ENCODE results near the gene GJC2. TPM values are rescaled to one million over a fixed set of nuclear protein-coding genes. Genes with fewer than 3 reads are reported as not detected.

The GJC2 gene
- total RNA-seq, 1 donor from 2014 or later = 5.4 TPM

- no peak for TF ChIP-seq CTCF (IDR thresholded peaks at IDR 0.05)
- no peaks in the 10 kb centered on the region for H3K27me3 ChIP-seq
- H3K4me3 ChIP-seq = no peak overlapping the region
- H3K27ac ChIP-seq = no peak overlapping the region
- peak in 1 of 2 donors; percentile 60 for DNase-seq (ENCODE audit: low spot score in 2 of 2)
- intact Hi-C loops (cut with DNase I) = no loop called here
- H3K36me3 ChIP-seq = no peaks in the 10 kb centered on the region
- no peaks in the 10 kb centered on the region for H3K9me3 ChIP-seq
- no peaks in the 10 kb centered on the region for H3K4me1 ChIP-seq
Measured at GRCh38 chr1:228207381-228207810, 57.7 kb downstream of the GJC2 start.

GRCh38 chr1:228207851-228208821 lies 58.4 kb downstream of the GJC2 start, which contains the start of gene OBSCN:
OBSCN (plus strand) TSS chr1:228208044; CDS start chr1:228211784, 3,740 bp downstream.
- H3K4me3 ChIP-seq = no peak within 1 kb of the TSS
- TF ChIP-seq CTCF (IDR thresholded peaks at IDR 0.05) = no peak
- intact Hi-C loops (cut with DNase I) = no loop called here
- no peaks in the 10 kb centered on the region for H3K36me3 ChIP-seq
- H3K4me1 ChIP-seq = peaks cover 7% of the 10 kb centered on the region in 2 donors
- no peaks in the 10 kb centered on the region for H3K27me3 ChIP-seq
- DNase-seq (ENCODE audit: low spot score in 2 of 2) = peak in 1 of 2 donors; percentile 11
- no peaks in the 10 kb centered on the region for H3K9me3 ChIP-seq
- no peak within 1 kb of the TSS for H3K27ac ChIP-seq

- Histone ChIP-seq H3K27me3 (no peaks in the 10 kb centered on the region), H3K27ac (no peak overlapping the region), H3K4me1 (peaks cover 8 to 13% of the 10 kb centered on the region in 2 donors), H3K9me3 (no peaks in the 10 kb centered on the region), H3K4me3 (no peak overlapping the region), H3K36me3 (no peaks in the 10 kb centered on the region)
- TF ChIP-seq CTCF (IDR thresholded peaks at IDR 0.05) = no peak
- intact Hi-C loops (cut with DNase I) = no loop called here
- DNase-seq (ENCODE audit: low spot score in 2 of 2) = no peak
Measured at GRCh38 chr1:228208831-228209551, 59.3 kb downstream of the GJC2 start.

Other genes starting within 250 kb of the GJC2 start
- 0.96 TPM for gene WNT9A, start 202.0 kb upstream of the GJC2 start, total RNA-seq
- not detected for gene WNT3A, start 142.9 kb upstream of the GJC2 start, total RNA-seq
- gene ARF1, start 67.2 kb upstream of the GJC2 start, total RNA-seq = 447 TPM
- 2.4 TPM for gene C1orf35, start 46.6 kb upstream of the GJC2 start, total RNA-seq
- 23.6 TPM for gene MRPL55, start 40.6 kb upstream of the GJC2 start, total RNA-seq
- gene GUK1, start 9.7 kb upstream of the GJC2 start, total RNA-seq = 979 TPM
- 55.6 TPM for gene IBA57, start 15.9 kb downstream of the GJC2 start, total RNA-seq
- gene OBSCN, start 58.1 kb downstream of the GJC2 start, total RNA-seq = 28.6 TPM